COLO829 (cell line): ENCODE data around the gene FAM181A.

Source experiments
- DNase-seq: peaks from one replicate; pipeline ENCODE4 v3.0.0; 2012; ENCODE audit warnings: low spot score

FAM181A gene

GRCh38 chr14:93903342-93904184 lies 23.6 kb upstream of the FAM181A start:
- DNase-seq, result no peak

GRCh38 chr14:93905623-93906022 lies 21.5 kb upstream of the FAM181A start:
- DNase-seq, result peak; percentile 98

- peak; percentile 97 for DNase-seq
Observed at GRCh38 chr14:93906341-93907329, 20.5 kb upstream of the FAM181A start.

GRCh38 chr14:93909429-93910128 lies 17.6 kb upstream of the FAM181A start:
- no peak for DNase-seq

- DNase-seq, result no peak
Observed at GRCh38 chr14:93911975-93912615, 15.0 kb upstream of the FAM181A start.

GRCh38 chr14:93912782-93913181 lies 14.4 kb upstream of the FAM181A start:
- DNase-seq, result no peak

- DNase-seq, result no peak
Observed at GRCh38 chr14:93914278-93914677, 12.9 kb upstream of the FAM181A start.

GRCh38 chr14:93915070-93915705 lies 12.0 kb upstream of the FAM181A start:
- no peak for DNase-seq

- no peak for DNase-seq
Observed at GRCh38 chr14:93915800-93916199, 11.3 kb upstream of the FAM181A start.

- DNase-seq, result no peak
Observed at GRCh38 chr14:93916498-93916897, 10.6 kb upstream of the FAM181A start.

GRCh38 chr14:93917141-93917540 lies 10.0 kb upstream of the FAM181A start:
- no peak for DNase-seq

- no peak for DNase-seq
Observed at GRCh38 chr14:93921001-93921806, 5.9 kb upstream of the FAM181A start.

- DNase-seq, result no peak
Observed at GRCh38 chr14:93923626-93924025, 3.5 kb upstream of the FAM181A start.

GRCh38 chr14:93924592-93925355 lies 2.4 kb upstream of the FAM181A start:
- no peak for DNase-seq

- no peak for DNase-seq
Observed at GRCh38 chr14:93925374-93925895, 1.7 kb upstream of the FAM181A start.

GRCh38 chr14:93926245-93926872 lies 785 bp upstream of the FAM181A start:
- no peak for DNase-seq

GRCh38 chr14:93927800-93928145 lies 629 bp downstream of the FAM181A start:
- DNase-seq, result no peak

GRCh38 chr14:93928184-93929047 lies 1.3 kb downstream of the FAM181A start:
- no peak for DNase-seq
